ENCODE results near the gene ZSCAN4.

Gene ZSCAN4

GRCh38 chr19:57709616-57710015, 40.9 kb downstream of the ZSCAN4 start:
- Mint-ChIP-seq H3K27ac (no peak overlapping the region), H3K9me3 (peaks cover 56 to 75% of the 10 kb centered on the region in 2 donors), H3K4me3 (peak overlapping the region; percentile 84 to 86)

GRCh38 chr19:57712222-57712621, 43.5 kb downstream of the ZSCAN4 start:
- no peak overlapping the region for H3K27ac Mint-ChIP-seq
- no peak overlapping the region for H3K4me3 Mint-ChIP-seq
- DNase-seq = no peak
- peaks cover 58 to 75% of the 10 kb centered on the region in 2 donors for H3K9me3 Mint-ChIP-seq
- H3K4me1 Mint-ChIP-seq = peaks cover 13% of the 10 kb centered on the region
- no peak for ATAC-seq
- H3K27me3 Mint-ChIP-seq = peaks cover 15% of the 10 kb centered on the region

More at GRCh38 chr19:57709616-57710015, 40.9 kb downstream of the ZSCAN4 start:
- DNase-seq = no peak
- H3K4me1 Mint-ChIP-seq = peaks cover 13% of the 10 kb centered on the region
- no peak for ATAC-seq
- peaks cover 15% of the 10 kb centered on the region for H3K27me3 Mint-ChIP-seq

- Mint-ChIP-seq H3K4me3 (no peak overlapping the region), H3K9me3 (peaks cover 59 to 84% of the 10 kb centered on the region in 2 donors), H3K4me1 (no peaks in the 10 kb centered on the region), H3K27ac (no peak overlapping the region), H3K27me3 (no peaks in the 10 kb centered on the region)
- DNase-seq (no peak), ATAC-seq (no peak)
Measured at GRCh38 chr19:57719424-57719823, 50.7 kb downstream of the ZSCAN4 start.

- peaks cover 59 to 85% of the 10 kb centered on the region in 2 donors for H3K9me3 Mint-ChIP-seq
- no peaks in the 10 kb centered on the region for H3K27me3 Mint-ChIP-seq
- no peak for DNase-seq
- ATAC-seq = no peak
- no peak overlapping the region for H3K27ac Mint-ChIP-seq
- peaks cover 3% of the 10 kb centered on the region for H3K4me1 Mint-ChIP-seq
- H3K4me3 Mint-ChIP-seq = no peak overlapping the region
Measured at GRCh38 chr19:57719901-57720519, 51.3 kb downstream of the ZSCAN4 start.

- Mint-ChIP-seq H3K27ac (no peak overlapping the region), H3K27me3 (no peaks in the 10 kb centered on the region), H3K4me1 (peaks cover 4% of the 10 kb centered on the region), H3K4me3 (no peak overlapping the region), H3K9me3 (peaks cover 55 to 81% of the 10 kb centered on the region in 2 donors)
- no peak for ATAC-seq
- DNase-seq = no peak
Measured at GRCh38 chr19:57720878-57721277, 52.1 kb downstream of the ZSCAN4 start.

Measured in stimulated activated naive CD8-positive, alpha-beta T cell treated with anti-CD3 and anti-CD28 coated beads, Interleukin-15, amount 100 ng/mL, for 72 hours (primary cell).